Esophagus squamous epithelium (tissue), 5 donors: Measurements from ENCODE around the gene CYTL1. TPM values are rescaled to one million over a fixed set of nuclear protein-coding genes. Genes with fewer than 3 reads are reported as not detected.

ENCODE experiments used
- DNase-seq: peaks from one replicate; lab custom pipeline; 2025; lab: John Stamatoyannopoulos, UW
- H3K27ac ChIP-seq, 4 donors: fragments of 200-600 bp; sonication (generic); one replicate each; pipeline ENCODE4 v1.5.1; 2016 to 2019; ENCODE audit warnings: mild to moderate bottlenecking in 1 of 4
- H3K27me3 ChIP-seq, 4 donors: fragments of 200-600 bp; sonication (generic); 1 replicate in 3 of 4; 2 replicates in 1 of 4; pipeline versions ENCODE4 v1.5.1 to v1.6.0; 2017 to 2021; ENCODE audit warnings: antibody characterized with exemption in 1 of 4
- H3K36me3 ChIP-seq, 3 donors: fragments of 200-600 bp; sonication (generic); one replicate each; pipeline ENCODE4 v1.5.1; 2016 to 2019
- H3K4me1 ChIP-seq, 3 donors: fragments of 200-600 bp; sonication (generic); one replicate each; pipeline ENCODE4 v1.5.1; 2017 to 2019
- H3K4me3 ChIP-seq, 4 donors: fragments of 200-600 bp; sonication (generic); 1 replicate in 3 of 4; 2 replicates in 1 of 4; pipeline ENCODE4 v1.5.1; 2016 to 2019; ENCODE audit warnings: mild to moderate bottlenecking in 2 of 4, moderate library complexity in 1 of 4
- H3K9me3 ChIP-seq, 3 donors: fragments of 200-600 bp; sonication (generic); one replicate each; pipeline ENCODE4 v1.5.1; 2016 to 2019
- CTCF ChIP-seq, 6 experiments: fragments of 450-650 bp in 4 of 6; fragments of 200-600 bp in 2 of 6; sonication (generic) in 2 of 6; IDR thresholded peaks; one replicate each; pipeline ENCODE4 v1.5.1; 2016 to 2019; ENCODE audit warnings: antibody characterized with exemption in 6 of 6, mild to moderate bottlenecking in 4 of 6, moderate library complexity in 4 of 6
- POLR2A ChIP-seq, 4 donors: fragments of 450-650 bp; IDR thresholded peaks; one replicate each; pipeline ENCODE4 v1.6.1; 2017; ENCODE audit warnings: antibody characterized with exemption in 4 of 4, mild to moderate bottlenecking in 4 of 4, moderate library complexity in 3 of 4
- WGBS, 2 donors: methylation state at CpG; one replicate each; pipeline ENCODE4 v1.1.5; 2018; 5-methylcytosine and 5-hydroxymethylcytosine counted together
- intact Hi-C: fragments of 100-400 bp; cut with DNase I; formaldehyde crosslinking; loops from one replicate; pipeline ENCODE4 v1.15.0; 2022
- total RNA-seq, 4 donors: library from RNA; depleted of rRNA; stranded (reverse); fragments of >200 nt; gene quantifications; one replicate each; pipeline ENCODE4 v1.1.0, GENCODE V29; 2016
- donor health status: DM: yes; HTN: yes; CAD: no.

CYTL1 gene
- total RNA-seq, 4 donors from 2014 or later, result 1.0 to 2.5 TPM; not detected in 2

GRCh38 chr4:5040856-5041620 is 21.8 kb upstream of the CYTL1 start:
- Histone ChIP-seq H3K36me3 (no peaks in the 10 kb centered on the region), H3K27ac (no peak overlapping the region), H3K9me3 (no peaks in the 10 kb centered on the region), H3K4me3 (no peak overlapping the region), H3K27me3 (peaks cover 0 to 11% (median 0%) of the 10 kb centered on the region in 4 donors), H3K4me1 (peaks cover 0 to 16% (median 2%) of the 10 kb centered on the region in 3 donors)
- intact Hi-C loops, result no loop called here
- DNase-seq, result no peak
- TF ChIP-seq CTCF (IDR thresholded peaks at IDR 0.05) (no peak), POLR2A (IDR thresholded peaks at IDR 0.05) (no peak)
- WGBS, 2 donors, result 65 to 69% methylated on average over 9 of the region's 9 CpGs

- no peaks in the 10 kb centered on the region for H3K9me3 ChIP-seq
- H3K27me3 ChIP-seq, result peaks cover 0 to 8% (median 0%) of the 10 kb centered on the region in 4 donors
- TF ChIP-seq POLR2A (IDR thresholded peaks at IDR 0.05) (no peak), CTCF (IDR thresholded peaks at IDR 0.05) (no peak)
- intact Hi-C loops, result no loop called here
- H3K27ac ChIP-seq, result no peak overlapping the region
- DNase-seq, result no peak
- H3K4me1 ChIP-seq, result peaks cover 1 to 20% (median 4%) of the 10 kb centered on the region in 3 donors
- WGBS, 2 donors, result 84 to 93% methylated on average over 6 to 7 of the region's 7 CpGs
- H3K36me3 ChIP-seq, result no peaks in the 10 kb centered on the region
- no peak overlapping the region for H3K4me3 ChIP-seq
Measured at GRCh38 chr4:5039800-5040199, 20.5 kb upstream of the CYTL1 start.

GRCh38 chr4:5037553-5038551 is 18.6 kb upstream of the CYTL1 start:
- intact Hi-C loops, result no loop called here
- Histone ChIP-seq H3K4me3 (no peak overlapping the region), H3K27ac (peak overlapping the region in 2 of 4 donors; percentile 11), H3K27me3 (no peaks in the 10 kb centered on the region), H3K9me3 (no peaks in the 10 kb centered on the region), H3K4me1 (peaks cover 4 to 34% (median 19%) of the 10 kb centered on the region in 3 donors), H3K36me3 (no peaks in the 10 kb centered on the region)
- no peak for TF ChIP-seq POLR2A (IDR thresholded peaks at IDR 0.05)
- no peak for TF ChIP-seq CTCF (IDR thresholded peaks at IDR 0.05)
- DNase-seq, result no peak
- WGBS, 2 donors, result 29 to 41% methylated on average over 8 of the region's 8 CpGs

GRCh38 chr4:5036239-5036638 is 17.0 kb upstream of the CYTL1 start:
- WGBS, 2 donors, result 25 to 33% methylated on average over 5 of the region's 5 CpGs
- Histone ChIP-seq H3K27me3 (no peaks in the 10 kb centered on the region), H3K36me3 (no peaks in the 10 kb centered on the region), H3K27ac (no peak overlapping the region), H3K4me1 (peaks cover 4 to 34% (median 19%) of the 10 kb centered on the region in 3 donors), H3K4me3 (no peak overlapping the region), H3K9me3 (no peaks in the 10 kb centered on the region)
- intact Hi-C loops, result no loop called here
- no peak for DNase-seq
- TF ChIP-seq POLR2A (IDR thresholded peaks at IDR 0.05), result no peak
- no peak for TF ChIP-seq CTCF (IDR thresholded peaks at IDR 0.05)
